GM21529 (cell line): ENCODE results near the gene UBR2.
A peak's percentile ranks its signal among the peaks of the same experiment; 100 is the strongest.
"Not testable (repeated sequence)": the region's sequence is repeated elsewhere in the genome, so short reads cannot be mapped to it uniquely, and the experiment has no call there.

Experiments used
- ATAC-seq: cut with Tn5 transposase; IDR thresholded peaks from one replicate; pipeline ENCODE4 v1.9.1; 2021; ENCODE audit not compliant: unreplicated experiment

Gene UBR2

DNA sequence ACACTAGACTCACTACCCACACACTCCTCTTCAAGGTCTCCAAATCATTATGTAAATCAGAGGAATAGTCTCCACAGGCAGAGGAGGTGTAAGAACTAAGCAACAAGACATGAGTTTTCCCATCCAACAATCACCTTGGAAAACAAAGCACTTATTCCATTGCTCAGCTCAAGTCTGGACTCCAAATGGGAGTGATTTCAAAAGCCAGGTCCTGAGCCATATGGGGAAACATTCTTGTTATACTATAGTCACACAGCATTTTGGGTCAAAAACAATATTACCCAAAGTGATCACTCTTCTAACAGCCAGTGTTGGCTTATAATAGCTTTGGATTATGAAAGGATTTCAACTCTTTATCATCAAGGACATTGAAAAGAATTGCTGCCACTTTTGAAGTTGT is 162.2 kb downstream of the UBR2 start:
- no peak for ATAC-seq

DNA sequence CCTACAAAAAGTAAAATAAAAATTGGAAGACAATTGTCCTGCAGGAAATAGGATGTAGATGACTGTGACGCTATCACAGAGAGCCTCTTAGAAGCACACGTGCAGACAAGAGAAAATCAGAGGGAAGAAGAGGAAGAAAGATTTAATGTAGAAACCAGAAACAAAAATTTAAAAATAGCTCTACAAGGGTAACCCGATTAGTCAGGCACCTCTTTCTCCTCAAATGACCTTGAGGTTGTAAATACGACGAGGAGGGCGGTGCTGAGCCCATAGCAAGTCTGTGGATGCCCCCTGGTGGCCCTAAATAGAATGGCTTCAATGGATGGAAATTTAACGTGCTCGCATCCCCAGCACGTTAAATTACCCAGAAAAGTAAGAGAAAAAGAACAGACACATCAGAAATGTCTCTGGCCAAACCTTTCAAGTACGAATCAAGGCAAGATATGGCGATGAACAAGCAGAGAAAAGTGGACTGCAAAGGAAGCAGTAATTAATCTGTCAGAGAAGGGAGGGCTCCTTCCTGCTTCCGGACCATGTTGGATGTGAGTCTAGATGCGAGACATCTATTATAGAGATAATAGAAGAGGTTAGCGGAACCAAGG is 162.8 kb downstream of the UBR2 start:
- peak; percentile 90 for ATAC-seq

DNA sequence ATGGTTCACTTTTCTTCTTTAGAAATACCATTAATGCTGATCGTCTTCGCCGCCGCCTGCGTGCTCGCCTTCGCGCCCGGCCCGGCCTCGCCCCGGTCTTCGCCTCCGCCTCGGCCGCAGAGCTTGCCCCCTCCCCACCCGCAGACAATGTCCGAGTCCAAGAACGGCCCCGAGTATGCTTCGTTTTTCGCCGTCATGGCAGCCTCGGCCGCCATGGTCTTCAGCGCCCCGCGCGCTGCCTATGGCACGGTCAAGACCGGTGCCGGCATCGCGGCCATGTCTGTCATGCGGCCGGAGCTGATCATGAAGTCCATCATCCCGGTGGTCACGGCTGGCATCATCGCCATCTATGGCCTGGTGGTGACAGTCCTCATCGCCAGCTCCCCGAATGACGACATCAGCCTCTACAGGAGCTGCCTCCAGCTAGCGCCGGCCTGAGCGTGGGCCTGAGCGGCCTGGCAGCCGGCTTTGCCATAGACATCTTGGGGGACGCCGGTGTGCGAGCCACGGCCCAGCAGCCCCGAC is 163.3 kb downstream of the UBR2 start:
- ATAC-seq = no peak

DNA sequence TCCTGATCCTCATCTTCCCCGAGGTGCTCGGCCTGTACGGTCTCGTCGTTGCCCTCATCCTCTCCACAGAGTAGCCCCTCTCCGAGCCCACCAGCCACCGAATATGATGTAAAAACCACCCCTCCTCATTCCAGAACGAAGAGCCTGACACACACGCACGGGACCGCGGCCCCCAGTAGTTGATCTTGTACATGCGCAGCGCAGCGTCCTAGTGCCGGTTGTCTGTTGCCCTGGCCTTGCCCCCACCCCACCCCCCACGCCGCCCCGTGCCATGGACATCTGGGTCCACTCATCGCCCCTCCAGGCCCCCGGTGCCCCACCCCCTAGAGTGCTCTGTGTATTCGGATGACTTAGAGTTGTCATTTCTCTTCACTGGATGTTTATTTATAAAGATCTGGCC is 163.8 kb downstream of the UBR2 start:
- no peak for ATAC-seq

DNA sequence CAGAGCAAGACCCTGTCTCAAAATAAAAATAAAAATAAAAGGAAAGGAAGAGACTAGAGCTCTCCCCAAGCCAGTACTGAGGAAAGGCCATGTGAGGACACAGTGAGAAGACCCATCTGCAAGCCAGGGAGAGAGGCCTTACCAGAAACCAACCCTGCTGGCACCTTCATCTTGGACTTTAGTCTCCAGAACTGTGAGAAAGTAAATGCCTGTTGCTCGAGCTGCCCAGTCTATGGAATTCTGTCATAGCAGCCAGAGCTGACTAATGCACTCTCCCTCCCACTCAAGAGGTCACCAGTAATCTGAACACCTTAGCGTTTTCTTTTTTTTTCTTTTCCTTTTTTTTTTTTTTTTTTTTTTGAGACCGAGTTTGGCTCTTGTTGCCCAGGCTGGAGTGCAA is 165.9 kb downstream of the UBR2 start:
- ATAC-seq = no peak

DNA sequence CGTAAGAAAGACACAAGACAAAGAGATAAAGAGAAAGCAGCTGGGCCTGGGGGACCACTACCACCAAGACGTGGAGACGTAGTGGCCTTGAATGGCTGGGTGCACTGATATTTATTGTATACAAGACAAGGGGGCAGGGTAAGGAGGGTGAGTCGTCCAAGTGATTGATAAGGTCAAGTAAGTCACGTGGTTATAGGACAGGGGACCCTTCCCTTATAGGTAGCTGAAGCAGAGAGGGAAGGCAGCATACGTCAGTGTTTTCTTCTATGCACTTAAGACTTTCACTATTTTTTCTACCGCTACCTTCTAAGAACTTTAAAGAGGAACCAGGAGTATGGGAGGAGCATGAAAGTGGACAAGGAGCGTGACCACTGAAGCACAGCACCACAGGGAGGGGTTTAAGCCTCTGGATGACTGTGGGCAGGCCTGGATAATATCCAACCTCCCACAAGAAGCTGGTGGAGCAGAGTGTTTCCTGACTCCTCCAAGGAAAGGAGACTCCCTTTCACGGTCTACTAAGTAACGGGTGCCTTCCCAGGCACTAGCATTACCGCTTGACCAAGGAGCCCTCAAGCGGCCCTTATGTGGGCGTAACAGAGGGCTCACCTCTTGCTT is 170.1 kb downstream of the UBR2 start:
- not testable (repeated sequence) for ATAC-seq

DNA sequence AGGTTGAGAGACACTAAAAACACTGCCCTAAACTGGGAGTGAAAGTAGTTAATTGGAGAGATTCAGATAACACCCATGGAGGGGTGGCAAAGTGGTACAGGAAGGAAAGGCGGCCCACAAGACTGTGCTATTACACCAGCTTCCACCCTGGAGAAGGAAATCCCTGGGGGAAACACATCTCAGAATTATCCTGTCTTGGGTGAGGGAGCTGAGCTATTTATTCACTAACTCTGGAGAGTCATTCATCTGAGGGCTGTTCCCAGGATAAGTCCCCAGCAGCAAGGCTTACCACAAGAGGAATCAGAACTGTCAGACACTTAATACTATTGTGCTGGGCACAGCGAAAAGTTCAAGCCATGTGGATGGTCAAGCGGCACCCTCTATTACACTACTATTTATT is 172.1 kb downstream of the UBR2 start:
- no peak for ATAC-seq

DNA sequence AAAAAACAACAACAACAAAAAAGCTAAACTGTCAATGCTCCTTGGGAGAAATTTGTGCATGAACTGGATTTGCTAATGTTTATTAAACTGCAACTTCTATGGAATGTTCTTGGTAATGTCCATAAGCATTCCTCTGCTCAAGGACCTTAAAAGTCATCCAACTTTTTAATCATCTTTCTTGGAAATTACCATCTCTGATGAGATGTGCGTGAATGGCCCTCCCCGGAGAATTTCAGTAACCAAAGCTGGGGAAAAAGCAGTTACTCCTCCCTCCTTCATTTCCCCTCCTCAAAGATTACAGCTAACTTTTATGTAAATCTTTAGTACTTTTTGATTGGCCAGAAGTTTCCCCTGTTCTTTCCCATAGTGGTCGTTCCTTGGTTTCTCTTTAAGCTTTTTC is 176.9 kb downstream of the UBR2 start:
- ATAC-seq = no peak

DNA sequence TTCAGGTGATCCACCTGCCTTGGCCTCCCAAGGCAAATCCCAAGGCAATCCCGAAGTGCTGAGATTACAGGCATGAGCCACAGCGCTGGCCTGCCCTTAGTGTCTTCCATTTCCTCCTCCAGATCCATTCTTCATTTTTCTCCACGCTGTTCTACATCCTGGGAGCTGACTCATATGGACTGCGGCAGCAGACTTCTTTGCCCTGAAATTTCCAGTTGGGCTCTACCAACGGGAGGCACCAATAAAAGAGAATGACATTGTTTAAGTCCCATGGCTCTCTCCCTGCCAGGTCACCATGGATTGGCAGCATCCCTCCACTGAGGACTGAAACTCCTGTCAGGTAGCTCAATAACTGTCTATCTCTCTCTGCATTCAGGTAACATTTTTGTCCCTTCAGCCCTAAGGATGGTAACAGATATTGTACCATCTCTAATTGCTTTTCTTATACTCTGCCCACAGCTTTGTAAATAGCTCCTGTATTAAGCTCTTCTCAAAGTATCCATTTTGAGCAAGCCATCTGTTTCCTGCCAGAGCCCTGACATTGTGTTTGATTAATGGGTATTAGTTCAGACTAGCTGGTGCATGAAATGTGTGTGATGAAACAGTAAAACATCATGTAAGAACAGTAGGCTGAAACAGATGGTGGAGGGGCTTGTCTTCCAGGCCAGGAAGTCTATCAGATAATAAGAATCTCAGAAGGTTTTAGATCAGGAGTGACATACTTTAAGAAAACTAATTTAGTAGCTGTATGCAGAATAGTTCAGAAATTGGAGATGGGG is 178.5 kb downstream of the UBR2 start:
- no peak for ATAC-seq
